NCI-H82 (cell line): Measurements from ENCODE around the gene LHFPL2.
A peak's percentile ranks its signal among the peaks of the same experiment; 100 is the strongest.
"Not testable (repeated sequence)": the region's sequence is repeated elsewhere in the genome, so short reads cannot be mapped to it uniquely, and the experiment has no call there.

ENCODE experiments used
- DNase-seq: peaks from one replicate; lab custom pipeline; 2025; lab: John Stamatoyannopoulos, UW

Gene LHFPL2

GRCh38 chr5:78467752-78468357, 180.7 kb downstream of the LHFPL2 start:
- peak; percentile 44 for DNase-seq

GRCh38 chr5:78467140-78467539, 181.4 kb downstream of the LHFPL2 start:
- DNase-seq, result no peak

- no peak for DNase-seq
Measured at GRCh38 chr5:78458843-78459242, 189.7 kb downstream of the LHFPL2 start.

GRCh38 chr5:78457507-78457906, 191.1 kb downstream of the LHFPL2 start:
- not testable (repeated sequence) for DNase-seq

GRCh38 chr5:78449103-78449502, 199.5 kb downstream of the LHFPL2 start:
- DNase-seq, result no peak

- no peak for DNase-seq
Measured at GRCh38 chr5:78447775-78448424, 200.7 kb downstream of the LHFPL2 start.
